Retina (tissue), 1 donor: ENCODE results near the gene PDE10A.
"Not testable (repeated sequence)": the region's sequence is repeated elsewhere in the genome, so short reads cannot be mapped to it uniquely, and the experiment has no call there.

ENCODE experiments used
- DNase-seq: peaks from one replicate; pipeline ENCODE4 v3.0.0-alpha.2; 2016

Gene PDE10A

GRCh38 chr6:165618891-165619290 lies 44.1 kb downstream of the PDE10A start:
- DNase-seq, result not testable (repeated sequence)

GRCh38 chr6:165618241-165618640 lies 44.8 kb downstream of the PDE10A start:
- no peak for DNase-seq

- DNase-seq, result no peak
Observed at GRCh38 chr6:165617528-165617927, 45.5 kb downstream of the PDE10A start.

- DNase-seq, result peak; percentile 20
Observed at GRCh38 chr6:165616116-165616515, 46.9 kb downstream of the PDE10A start.

GRCh38 chr6:165615636-165616035 lies 47.4 kb downstream of the PDE10A start:
- DNase-seq, result no peak

GRCh38 chr6:165611294-165611693 lies 51.7 kb downstream of the PDE10A start:
- DNase-seq, result no peak

GRCh38 chr6:165608577-165608976 lies 54.5 kb downstream of the PDE10A start:
- DNase-seq, result not testable (repeated sequence)

GRCh38 chr6:165606740-165607008 lies 56.4 kb downstream of the PDE10A start:
- no peak for DNase-seq

GRCh38 chr6:165605901-165606739 lies 56.9 kb downstream of the PDE10A start:
- DNase-seq, result no peak

GRCh38 chr6:165605182-165605875 lies 57.7 kb downstream of the PDE10A start:
- DNase-seq, result no peak

GRCh38 chr6:165602291-165602690 lies 60.8 kb downstream of the PDE10A start:
- no peak for DNase-seq

GRCh38 chr6:165600606-165601005 lies 62.4 kb downstream of the PDE10A start:
- no peak for DNase-seq

- no peak for DNase-seq
Observed at GRCh38 chr6:165599596-165600487, 63.2 kb downstream of the PDE10A start.

- no peak for DNase-seq
Observed at GRCh38 chr6:165599121-165599520, 63.9 kb downstream of the PDE10A start.

- DNase-seq, result no peak
Observed at GRCh38 chr6:165597821-165598220, 65.2 kb downstream of the PDE10A start.

GRCh38 chr6:165594584-165595333 lies 68.3 kb downstream of the PDE10A start:
- no peak for DNase-seq

- DNase-seq, result not testable (repeated sequence)
Observed at GRCh38 chr6:165592947-165593346, 70.1 kb downstream of the PDE10A start.

- DNase-seq, result no peak
Observed at GRCh38 chr6:165588515-165588914, 74.5 kb downstream of the PDE10A start.

- no peak for DNase-seq
Observed at GRCh38 chr6:165587206-165587605, 75.8 kb downstream of the PDE10A start.

- DNase-seq, result no peak
Observed at GRCh38 chr6:165586706-165587105, 76.3 kb downstream of the PDE10A start.

GRCh38 chr6:165585060-165585459 lies 78.0 kb downstream of the PDE10A start:
- no peak for DNase-seq

- DNase-seq, result no peak
Observed at GRCh38 chr6:165584541-165584940, 78.5 kb downstream of the PDE10A start.

- DNase-seq, result no peak
Observed at GRCh38 chr6:165581678-165582077, 81.4 kb downstream of the PDE10A start.
